CD4-positive, alpha-beta T cell treated with Interferon alpha-2 for 1 hour (primary cell): Measurements from ENCODE around the gene TEX26.

Experiments
- DNase-seq, 2 donors: peaks; one replicate each; pipeline ENCODE4 v3.0.0-alpha.2; 2020 to 2022

Gene TEX26

DNA sequence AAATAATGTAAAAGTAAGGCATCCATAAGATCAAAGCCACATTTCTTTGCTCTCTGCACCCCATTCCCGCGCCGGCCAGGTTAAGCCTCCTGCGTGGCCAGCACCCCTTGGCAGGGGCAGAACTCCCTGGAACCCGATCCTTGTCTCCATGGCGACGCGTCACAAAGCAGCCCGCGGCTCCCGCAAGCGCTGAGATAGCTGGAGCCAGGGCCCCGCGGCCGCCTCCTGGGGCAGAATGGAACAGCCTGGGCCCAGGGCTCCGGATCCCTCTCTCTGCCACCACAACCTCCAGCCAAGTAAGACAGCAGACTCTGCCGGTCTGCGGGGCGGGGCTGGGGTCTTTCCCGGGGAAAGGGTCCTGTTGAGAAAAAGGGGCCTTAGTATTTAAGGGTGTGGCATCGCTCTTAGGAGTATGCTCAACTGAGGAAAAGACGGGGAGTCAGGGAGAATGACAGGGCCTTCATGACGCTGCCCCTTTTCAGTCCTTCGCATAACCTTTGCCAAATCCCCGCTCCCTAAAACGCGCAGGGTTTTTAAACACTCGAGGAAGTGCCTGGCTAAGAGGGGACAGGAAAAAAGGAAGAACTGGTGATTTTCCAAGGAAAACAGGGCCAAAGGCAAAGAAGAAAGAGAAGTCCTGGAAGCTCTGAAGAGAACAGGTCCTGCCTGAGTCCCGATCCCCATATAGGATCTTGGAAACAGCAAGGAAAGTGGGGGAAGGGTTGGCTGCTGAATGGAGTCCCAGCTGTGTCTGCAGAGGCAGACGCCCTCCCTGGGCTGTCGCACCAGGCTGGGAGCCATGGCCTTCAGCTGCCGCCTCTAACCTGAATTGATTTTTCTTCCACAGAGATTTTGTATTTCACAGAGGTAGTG lies at the start of gene TEX26:
TEX26 (plus strand) TSS at position 176 of the 873 bp plus-strand sequence; CDS start at position 236, 60 bp downstream.
- no peak for DNase-seq

DNA sequence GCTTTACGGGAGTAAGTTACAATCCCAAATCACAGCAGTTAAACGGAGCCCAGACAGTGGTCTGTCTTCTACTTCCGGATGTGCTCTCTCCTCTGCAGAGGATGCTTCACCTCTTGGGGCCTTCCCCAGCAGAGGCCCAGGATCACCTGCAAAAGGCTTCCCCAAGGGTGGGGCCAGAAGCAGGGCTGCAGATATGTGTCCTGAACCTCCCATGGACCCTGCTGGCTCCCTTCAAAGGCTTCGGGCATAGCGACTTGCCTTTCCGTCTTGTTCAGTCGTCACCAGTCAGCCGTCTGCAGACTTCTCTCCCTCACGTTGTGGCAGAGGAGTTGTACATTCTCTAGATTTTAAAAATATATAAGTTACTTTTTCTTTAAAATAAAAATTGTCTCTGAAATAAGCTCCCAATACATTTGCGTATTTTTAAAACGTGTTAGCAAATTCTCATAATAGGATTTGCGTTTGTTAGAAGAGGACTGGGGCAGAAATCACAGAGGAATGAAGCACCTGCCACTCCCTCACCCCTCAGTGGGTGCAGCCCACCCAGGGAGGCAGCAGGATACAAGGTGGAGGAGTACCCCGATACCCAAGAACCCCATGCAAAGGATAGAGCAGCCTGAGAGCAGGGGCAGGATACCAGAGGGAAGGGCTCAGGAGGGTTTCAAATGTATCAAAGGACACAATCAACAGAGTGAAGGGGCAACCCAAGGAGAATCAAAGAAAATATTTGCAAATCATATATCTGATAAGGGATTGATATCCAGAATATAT lies 49.3 kb upstream of the TEX26 start:
- DNase-seq, result no peak

DNA sequence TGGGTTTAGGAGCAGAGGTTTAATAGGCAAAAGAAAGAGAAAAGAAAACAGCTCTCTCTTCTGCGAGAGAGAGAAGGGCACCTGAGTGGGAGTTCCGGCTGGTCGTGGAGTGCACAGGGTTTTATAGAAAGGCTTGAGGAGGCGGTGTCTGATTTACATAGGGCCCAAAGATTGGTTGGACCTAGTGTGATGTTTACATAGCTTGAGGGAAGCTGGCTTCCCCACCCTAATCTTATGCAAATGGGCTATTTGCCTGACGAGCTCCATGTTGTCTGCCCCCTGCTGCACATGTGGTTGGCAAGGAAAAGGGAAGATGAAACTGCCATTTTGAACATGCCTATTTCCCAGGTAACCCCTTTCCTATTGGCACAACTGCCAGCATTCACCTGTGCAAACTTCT lies 47.9 kb upstream of the TEX26 start:
- DNase-seq, result no peak

DNA sequence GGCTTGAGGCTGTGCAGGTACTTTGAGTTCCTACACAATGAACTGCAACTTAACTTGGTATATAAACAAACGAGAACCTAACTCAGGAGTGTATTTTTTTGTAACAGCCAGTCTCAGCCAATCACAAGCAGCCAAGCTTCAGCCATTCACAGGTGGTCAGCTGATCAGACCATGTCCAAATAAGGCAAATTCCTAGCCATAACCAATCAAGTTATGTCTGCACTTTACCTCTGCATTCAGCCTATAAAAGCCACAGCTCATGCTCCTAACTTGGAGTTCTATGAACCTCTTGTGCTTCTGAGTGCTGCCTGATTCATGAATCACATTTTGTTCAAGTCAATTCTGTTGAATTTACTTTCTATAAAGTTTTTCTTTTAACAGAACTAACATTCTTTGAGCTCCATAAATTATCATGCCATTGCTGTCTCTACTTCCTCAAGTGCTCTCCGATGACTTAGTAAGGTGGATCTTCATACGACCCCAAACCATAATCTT lies 43.2 kb upstream of the TEX26 start:
- DNase-seq, result no peak

DNA sequence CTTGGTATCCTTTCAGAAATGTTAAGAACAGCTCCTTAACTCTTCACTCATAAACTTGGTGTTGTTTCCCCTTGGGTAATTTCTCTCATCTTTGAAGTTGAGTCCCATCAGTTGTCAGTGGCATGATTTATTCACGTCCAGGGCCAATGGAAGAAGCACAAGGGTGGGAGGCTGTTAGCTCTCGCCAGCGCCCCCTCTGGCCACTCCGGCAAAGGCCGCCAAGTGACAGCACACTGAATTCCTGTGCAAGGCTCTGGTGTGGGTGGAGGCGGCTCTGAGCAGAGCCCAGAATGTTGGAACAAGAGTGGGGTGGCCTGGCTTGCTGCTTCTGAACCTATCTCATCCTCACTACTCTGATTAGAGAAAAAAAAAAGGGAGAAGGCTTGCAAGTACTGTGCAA lies 39.5 kb upstream of the TEX26 start:
- no peak for DNase-seq

GRCh38 chr13:30895773-30896172 lies 36.7 kb upstream of the TEX26 start:
- no peak for DNase-seq

GRCh38 chr13:30898070-30898469 lies 34.4 kb upstream of the TEX26 start:
- no peak for DNase-seq

GRCh38 chr13:30898678-30899241 lies 33.7 kb upstream of the TEX26 start:
- DNase-seq, result no peak

DNA sequence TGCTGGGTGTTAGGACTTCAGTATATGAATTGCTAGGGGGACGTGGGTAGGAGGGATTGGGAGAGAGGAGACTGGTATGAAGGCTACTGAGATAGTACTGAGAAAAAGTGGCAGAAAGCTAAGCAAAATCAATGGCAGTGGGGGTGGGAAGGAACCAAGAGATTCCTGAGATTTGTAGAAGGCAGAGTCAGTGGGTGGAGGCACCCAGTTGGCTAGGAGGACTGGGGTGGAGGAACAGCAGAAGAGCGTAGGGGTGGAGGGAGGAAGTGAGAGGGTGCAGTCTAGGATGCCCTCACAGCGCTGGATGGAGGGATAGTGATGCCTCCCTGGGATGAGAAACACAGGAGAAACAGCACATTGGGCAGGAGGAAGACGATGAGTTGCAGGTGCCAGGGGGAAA lies 32.0 kb upstream of the TEX26 start:
- DNase-seq, result no peak

GRCh38 chr13:30900952-30901749 lies 31.3 kb upstream of the TEX26 start:
- DNase-seq, result no peak

GRCh38 chr13:30904043-30904442 lies 28.4 kb upstream of the TEX26 start:
- DNase-seq, result no peak

GRCh38 chr13:30905932-30906383 lies 26.5 kb upstream of the TEX26 start, which contains the start of gene MEDAG:
MEDAG (plus strand) TSS chr13:30906271; CDS start chr13:30906516, 245 bp downstream.
- DNase-seq, result no peak

GRCh38 chr13:30906411-30907051 lies 25.9 kb upstream of the TEX26 start:
- no peak for DNase-seq

GRCh38 chr13:30907121-30907861 lies 25.2 kb upstream of the TEX26 start:
- DNase-seq, result no peak

DNA sequence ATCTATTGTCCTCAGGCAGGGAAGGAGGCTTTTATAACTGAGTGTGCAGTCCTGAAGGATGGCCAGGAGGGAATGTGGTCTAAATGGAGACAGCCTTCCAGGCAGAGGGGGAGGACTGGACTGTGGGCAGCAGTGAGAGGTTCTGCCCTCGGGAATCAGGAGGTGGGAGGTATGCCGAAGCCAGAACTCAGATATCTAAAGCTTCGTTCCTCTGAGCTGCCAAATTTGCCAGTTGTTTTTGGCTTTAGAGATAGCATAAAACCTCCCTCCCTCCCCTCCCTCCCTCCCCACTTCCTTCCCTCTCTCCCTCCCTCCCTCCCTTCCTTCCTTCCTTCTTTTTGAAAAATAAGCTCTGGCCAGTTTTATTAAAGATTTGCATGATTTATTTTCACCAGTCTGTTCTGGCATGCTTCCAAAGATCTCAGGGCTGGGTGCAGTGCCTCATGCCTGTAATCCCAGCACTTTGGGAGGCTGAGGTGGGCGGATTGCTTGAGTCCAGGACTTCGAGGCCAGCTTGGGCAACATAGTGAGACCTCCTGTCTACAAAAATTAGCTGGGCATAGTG lies 24.0 kb upstream of the TEX26 start:
- DNase-seq, result no peak

- no peak for DNase-seq
These were observed 21.8 kb upstream of the TEX26 start for GRCh38 chr13:30910676-30911075.

- no peak for DNase-seq
These were observed 16.5 kb upstream of the TEX26 start for GRCh38 chr13:30915691-30916541.

DNA sequence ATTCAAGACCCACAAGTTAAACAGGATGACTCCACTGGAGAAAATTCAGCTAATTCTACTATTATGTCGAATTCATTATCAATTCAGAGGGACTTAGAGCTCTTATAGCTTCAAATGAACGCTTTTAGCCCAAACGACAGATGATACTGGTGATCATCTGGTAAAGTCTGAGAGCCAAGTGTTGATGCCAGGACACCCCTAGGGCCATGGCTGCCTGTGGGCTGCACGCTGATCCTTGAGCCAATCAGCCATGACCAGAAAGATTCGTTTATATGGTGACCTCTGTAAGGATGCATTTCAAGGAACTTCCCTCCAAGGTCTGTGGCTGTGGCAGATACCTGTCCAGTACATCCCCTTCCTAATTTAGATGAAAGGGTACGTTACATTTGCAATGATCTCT lies 15.5 kb upstream of the TEX26 start:
- DNase-seq, result no peak

DNA sequence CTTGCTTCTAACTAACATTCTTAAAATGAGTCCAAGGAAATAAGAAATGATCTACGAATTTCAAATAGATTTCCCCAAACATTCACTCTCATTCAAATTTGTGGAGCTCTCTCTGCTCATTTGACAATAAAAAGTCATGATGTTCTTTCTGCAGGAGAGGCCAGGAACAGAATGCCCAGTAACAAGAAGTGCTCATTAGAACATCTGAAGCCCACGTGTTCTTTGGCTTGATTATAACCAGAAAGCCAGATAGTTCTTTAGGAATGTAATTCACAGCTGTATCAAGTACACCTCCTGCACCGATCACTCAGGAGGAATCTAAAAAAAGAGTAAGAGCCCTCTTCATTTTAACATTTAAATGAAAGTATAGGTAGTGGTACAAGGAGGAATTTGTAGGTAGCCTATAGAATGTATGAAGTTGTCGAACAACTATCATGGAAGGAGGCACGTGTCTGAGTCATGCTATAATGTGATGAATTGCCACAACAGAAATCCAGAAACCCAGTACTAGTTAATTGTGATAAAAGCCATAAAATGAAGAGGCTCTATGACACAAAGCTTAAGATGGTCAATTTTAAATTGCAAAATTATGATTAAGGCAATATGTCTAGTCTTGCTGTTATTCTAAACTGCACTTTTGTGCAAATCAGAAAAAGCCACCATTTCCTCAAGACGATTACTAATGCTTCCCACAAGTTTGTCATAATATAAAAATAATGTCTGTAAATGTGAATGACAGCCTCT lies 13.6 kb upstream of the TEX26 start:
- DNase-seq, result no peak
